Ovary (tissue), 9 donors: ENCODE data around the gene FGF23. TPM values are rescaled to one million over a fixed set of nuclear protein-coding genes. Genes with fewer than 3 reads are reported as not detected.

ENCODE experiments used
- DNase-seq, 5 donors: peaks; one replicate each; pipeline ENCODE4 v3.0.0-alpha.2; 2019 to 2020
- H3K27ac ChIP-seq, 2 donors: fragments of 200-600 bp; one replicate each; pipeline versions ENCODE4 v1.5.1 to v1.8.0; 2019 to 2022
- H3K27me3 ChIP-seq: fragments of 200-600 bp; one replicate; pipeline ENCODE4 v1.8.0; 2022
- H3K36me3 ChIP-seq: fragments of 200-600 bp; sonication (generic); one replicate; pipeline ENCODE4 v1.5.1; 2019
- H3K4me1 ChIP-seq: one replicate; pipeline ENCODE4 v1.8.1; 2013; ENCODE audit warnings: mild to moderate bottlenecking, moderate library complexity; ENCODE audit not compliant: insufficient read depth
- H3K4me3 ChIP-seq: fragments of 200-600 bp; sonication (generic); one replicate; pipeline ENCODE4 v1.5.1; 2017
- H3K9me3 ChIP-seq, 2 donors: fragments of 200-600 bp in 1 of 2; sonication (generic) in 1 of 2; one replicate each; pipeline versions ENCODE4 v1.5.1 to v1.8.1; 2013 to 2019; ENCODE audit warnings: mild to moderate bottlenecking in 1 of 2, moderate library complexity in 1 of 2
- CTCF ChIP-seq, 3 donors: fragments of 450-650 bp in 2 of 3; fragments of 200-600 bp in 1 of 3; IDR thresholded peaks; one replicate each; pipeline versions ENCODE4 v1.5.1 to v1.8.0; 2016 to 2022; ENCODE audit warnings: antibody characterized with exemption in 3 of 3, mild to moderate bottlenecking in 1 of 3
- EP300 ChIP-seq: sonication (generic); formaldehyde crosslinking; IDR thresholded peaks from one replicate; pipeline ENCODE4 v1.6.1; 2017; ENCODE audit warnings: antibody characterized with exemption
- POLR2A ChIP-seq: fragments of 450-650 bp; IDR thresholded peaks from one replicate; pipeline ENCODE4 v1.6.1; 2017; ENCODE audit warnings: antibody characterized with exemption, mild to moderate bottlenecking, moderate library complexity
- WGBS, 3 donors: extraction: QIAGEN DNeasy Blood & Tissue Kit in 1 of 3; methylation state at CpG; one replicate each; pipeline versions ENCODE4 v1.1.5 to v1.1.7; 2013 to 2017; 5-methylcytosine and 5-hydroxymethylcytosine counted together
- intact Hi-C, 4 donors: fragments of 100-400 bp; cut with DNase I; formaldehyde crosslinking; loops; one replicate each; pipeline versions ENCODE4 v1.11.0 to v1.15.1; 2022 to 2023
- polyA plus RNA-seq, 2 donors: library from polyadenylated mRNA; stranded (reverse); fragments of 200-250 nt in 1 of 2; fragments of 350-450 nt in 1 of 2; fragmentation: Illumina TruSeq in 1 of 2; extraction: RNeasy Lipid Tissue Mini Kit (QIAGEN cat#74804) in 1 of 2; gene quantifications; one replicate each; pipeline ENCODE4 v1.2.3, GENCODE V29; 2013 to 2014
- total RNA-seq, 7 donors: library from RNA; depleted of rRNA in 2 of 7; stranded (reverse); fragments of >200 nt in 2 of 7; fragmentation: NEBNext Ultra II Directional in 3 of 7; extraction: Animal tissue kit (Norgen Biotek cat#: 25700) in 3 of 7; gene quantifications; one replicate each; pipeline versions ENCODE4 v1.1.0 to v1.2.4, GENCODE V29; 2016 to 2023
- donor health status: DM: no; HTN: no; CAD: no; lungs with moderate emphysema.
- donor health status: DM: no; HTN: no; CAD: no.
- donor health status: Bipolar disorder and iron deficiency.
- donor health status: DM: yes; HTN: yes; CAD: no.
- donor health status: DM: no; HTN: no; CAD: no.
- donor health status: DM: yes; HTN: yes; CAD: no.

Gene FGF23
- total and polyA plus RNA-seq, 9 donors = not detected

- WGBS, 3 donors = 86 to 90% (median 86%) methylated on average over 4 of the region's 4 CpGs
- H3K4me1 ChIP-seq = peaks cover 4% of the 10 kb centered on the region
- no peaks in the 10 kb centered on the region for H3K9me3 ChIP-seq
These were observed 56.1 kb downstream of the FGF23 start for GRCh38 chr12:4323396-4323795.

DNA sequence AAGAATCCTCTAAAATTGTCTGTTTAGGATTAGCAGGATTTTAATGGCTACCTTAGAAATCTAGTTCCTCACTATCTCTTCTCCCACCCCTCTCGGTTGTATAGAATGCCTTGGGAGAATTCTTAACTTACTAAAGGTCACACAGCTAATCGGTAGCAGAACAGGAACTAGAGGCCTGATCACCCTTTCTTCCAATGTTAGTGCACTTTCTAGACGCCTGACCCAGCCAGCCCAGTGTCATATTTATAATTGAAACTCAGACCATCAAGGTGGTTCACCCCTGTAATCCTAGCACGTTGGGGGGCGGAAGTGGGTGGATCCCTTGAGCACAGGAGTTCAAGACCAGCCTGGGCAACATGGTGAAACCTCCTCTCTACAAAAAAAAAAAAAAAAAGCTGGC, 56.8 kb downstream of the FGF23 start:
- H3K4me3 ChIP-seq = no peak overlapping the region
- DNase-seq = no peak
- H3K27me3 ChIP-seq = no peaks in the 10 kb centered on the region
- no peaks in the 10 kb centered on the region for H3K9me3 ChIP-seq
- WGBS, 3 donors = 79 to 86% (median 82%) methylated on average over 5 of the region's 5 CpGs
- peaks cover 4% of the 10 kb centered on the region for H3K4me1 ChIP-seq
- H3K36me3 ChIP-seq = no peaks in the 10 kb centered on the region
- no peak overlapping the region for H3K27ac ChIP-seq
- TF ChIP-seq EP300 = no peak
- no peak for TF ChIP-seq POLR2A
- TF ChIP-seq CTCF (IDR thresholded peaks at IDR 0.05) = no peak
- intact Hi-C loops = no loop called here

More at GRCh38 chr12:4323396-4323795, 56.1 kb downstream of the FGF23 start:
- TF ChIP-seq POLR2A (no peak), CTCF (IDR thresholded peaks at IDR 0.05) (no peak), EP300 (no peak)
- DNase-seq = no peak
- intact Hi-C loops = no loop called here
- Histone ChIP-seq H3K27me3 (no peaks in the 10 kb centered on the region), H3K36me3 (no peaks in the 10 kb centered on the region), H3K4me3 (no peak overlapping the region), H3K27ac (no peak overlapping the region)

DNA sequence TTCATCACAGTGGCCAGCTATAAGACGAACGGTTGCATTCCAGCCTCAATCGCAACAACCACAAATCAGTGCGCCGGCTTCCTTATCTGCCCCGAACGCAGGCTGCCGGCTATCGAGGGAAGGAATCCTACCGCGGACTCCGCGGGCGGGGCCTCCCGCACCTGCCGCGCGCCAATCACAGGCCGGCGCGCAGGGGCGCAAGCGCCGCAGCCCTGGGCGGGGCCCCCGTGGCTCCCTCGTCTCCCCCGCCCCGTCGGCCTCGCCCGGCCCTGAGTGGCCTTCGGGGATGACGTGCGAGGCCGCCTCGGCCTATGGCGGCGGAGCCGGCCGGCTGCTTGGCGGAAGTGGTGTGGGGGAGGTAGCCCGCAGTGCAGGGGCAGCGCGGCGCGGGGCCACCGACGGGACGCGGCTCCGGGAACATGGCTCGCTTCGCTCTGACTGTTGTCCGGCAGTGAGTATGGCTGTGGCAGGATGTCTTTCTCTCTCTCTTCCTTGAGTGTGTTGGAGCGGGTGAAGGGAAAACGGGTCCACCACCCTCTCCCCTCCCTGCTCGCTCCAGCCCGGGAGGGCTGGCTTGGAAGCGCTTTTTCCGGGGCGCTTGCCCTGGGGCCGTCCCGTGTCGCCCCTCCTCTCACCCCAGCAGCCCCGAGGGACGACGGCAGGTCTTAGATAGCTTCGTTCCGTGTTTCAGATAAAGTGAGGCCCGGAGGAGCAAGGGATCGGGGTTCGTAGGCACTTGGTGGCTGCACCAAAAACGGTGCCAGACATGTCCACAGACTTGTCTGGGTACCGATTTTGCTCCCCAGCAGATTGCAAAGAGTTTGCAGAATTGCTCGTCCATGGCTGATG, 58.4 kb downstream of the FGF23 start, which contains the start of gene TIGAR:
Gene TIGAR (plus strand): TSS at position 361 of the 849 bp plus-strand sequence. CDS start 59 bp downstream, at position 420.
- intact Hi-C loops = loop anchor here in 1 of 4 donors (2.0 kb wide), 1 partner anchor 46 kb away; no protein-coding TSS in a partner anchor
- Histone ChIP-seq H3K36me3 (no peaks in the 10 kb centered on the region), H3K27ac (no peak within 1 kb of the TSS), H3K4me3 (peak within 1 kb of the TSS; percentile 86), H3K27me3 (no peaks in the 10 kb centered on the region), H3K9me3 (no peaks in the 10 kb centered on the region), H3K4me1 (peaks cover 4% of the 10 kb centered on the region)
- TF ChIP-seq POLR2A (peak; percentile 6), CTCF (IDR thresholded peaks at IDR 0.05) (no peak)
- DNase-seq = peak; percentile 86 to 93 (median 87)
- 0 to 1% (median 0%) methylated on average over 71 to 76 of the region's 76 CpGs for WGBS, 3 donors

DNA sequence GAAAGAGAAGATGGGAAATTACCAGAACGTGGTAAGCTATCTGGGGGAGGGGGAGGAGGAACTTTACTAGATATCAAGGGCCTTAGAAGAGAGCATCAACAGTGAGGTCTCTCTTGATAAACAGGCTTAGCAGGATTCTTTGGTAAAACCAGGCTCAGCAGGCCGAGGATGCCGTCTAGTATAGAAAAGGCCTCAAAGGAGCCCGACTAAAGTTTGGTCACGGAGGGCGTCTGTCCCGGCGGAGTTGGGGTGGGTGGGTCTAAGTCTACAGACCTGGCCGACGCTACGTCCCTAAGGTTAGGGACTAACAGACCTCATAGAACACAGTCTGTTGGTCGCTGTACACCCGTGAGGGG, 59.0 kb downstream of the FGF23 start:
- Histone ChIP-seq H3K4me3 (peak overlapping the region; percentile 86), H3K27me3 (no peaks in the 10 kb centered on the region), H3K4me1 (peaks cover 4% of the 10 kb centered on the region), H3K9me3 (no peaks in the 10 kb centered on the region), H3K27ac (no peak overlapping the region), H3K36me3 (no peaks in the 10 kb centered on the region)
- no peak for TF ChIP-seq POLR2A
- no peak for TF ChIP-seq EP300
- TF ChIP-seq CTCF (IDR thresholded peaks at IDR 0.05) = no peak
- 0 to 1% (median 0%) methylated on average over 13 of the region's 13 CpGs for WGBS, 3 donors
- DNase-seq = no peak
- intact Hi-C loops = loop anchor here in 1 of 4 donors (2.0 kb wide), 1 partner anchor 46 kb away; no protein-coding TSS in a partner anchor

Other genes starting within 250 kb of the FGF23 start
- 100 to 1,000 TPM in 1 of 7 donors, 10 to 100 TPM in 6; 24.1 to 105 (median 70.7) TPM for gene CCND2, start 106.0 kb downstream of the FGF23 start, total RNA-seq
- gene CCND2, start 106.0 kb downstream of the FGF23 start, polyA plus RNA-seq = 10 to 100 TPM in 1 of 2 donors, 1 to 10 TPM in 1; 4.0 to 16.3 TPM
- 10 to 100 TPM in 1 of 7 donors, 1 to 10 TPM in 5, under 1 TPM in 1; 0.36 to 10.3 (median 4.1) TPM for gene TIGAR, start 58.5 kb downstream of the FGF23 start, total RNA-seq
- 1 to 10 TPM; 1.0 to 8.1 TPM for gene TIGAR, start 58.5 kb downstream of the FGF23 start, polyA plus RNA-seq
- not detected for gene FGF6, start 66.1 kb upstream of the FGF23 start, total RNA-seq
- gene FGF6, start 66.1 kb upstream of the FGF23 start, polyA plus RNA-seq = not detected
- 1 to 10 TPM in 6 of 7 donors, under 1 TPM in 1; 0.53 to 3.4 (median 1.6) TPM for gene RAD51AP1, start 159.2 kb upstream of the FGF23 start, total RNA-seq
- gene RAD51AP1, start 159.2 kb upstream of the FGF23 start, polyA plus RNA-seq = 1 to 10 TPM; 1.5 to 1.7 TPM
- gene DYRK4, start 182.5 kb upstream of the FGF23 start, total RNA-seq = 10 to 100 TPM; 23.7 to 51.8 (median 39.8) TPM
- 10 to 100 TPM; 41.2 to 53.9 TPM for gene DYRK4, start 182.5 kb upstream of the FGF23 start, polyA plus RNA-seq